IPS DF 4.7 (cell line): ENCODE data around the gene PCDH18.
"Not testable (repeated sequence)": the region's sequence is repeated elsewhere in the genome, so short reads cannot be mapped to it uniquely, and the experiment has no call there.

Source experiments
- DNase-seq: peaks from one replicate; pipeline ENCODE4 v3.0.0-alpha.2; 2013; ENCODE audit warnings: low spot score; ENCODE audit errors: extremely low read depth

Gene PCDH18

DNA sequence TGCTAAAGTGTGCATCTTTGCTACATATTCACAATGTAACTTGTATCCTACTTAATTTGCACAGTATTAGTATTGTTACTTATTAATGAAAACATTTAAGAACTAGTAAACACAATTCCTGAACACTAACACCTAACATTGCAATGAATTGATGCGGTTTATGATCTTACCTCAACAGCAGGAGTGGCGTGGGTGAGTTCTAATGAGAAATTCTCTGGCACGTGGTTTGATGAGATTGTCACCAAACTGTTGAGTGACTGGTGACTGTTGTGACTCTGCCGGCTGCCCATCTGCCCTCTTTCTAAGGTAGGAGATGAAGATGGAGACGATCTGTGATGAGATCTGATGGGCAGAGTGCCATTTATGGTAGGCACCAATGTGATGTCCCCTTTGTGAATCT, 2.9 kb downstream of the PCDH18 start:
- DNase-seq = no peak

DNA sequence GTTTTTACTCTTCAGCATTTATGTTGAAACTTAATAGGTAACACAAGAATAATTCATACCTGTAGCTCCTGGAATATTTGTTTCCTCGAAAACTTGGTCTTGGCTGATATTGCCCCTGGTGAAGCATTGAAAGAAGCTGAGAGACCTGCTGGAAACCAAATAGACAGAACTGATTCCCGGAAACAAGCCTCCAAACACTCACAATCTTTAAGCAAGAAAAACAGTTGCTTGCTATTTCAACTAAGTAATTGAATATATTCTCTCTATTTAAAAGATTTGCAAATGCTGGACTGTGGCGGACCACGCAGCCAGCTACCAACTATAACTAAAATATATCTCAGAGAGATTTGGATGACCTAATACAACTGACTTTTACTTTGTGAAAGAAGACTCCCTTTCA, 3.6 kb downstream of the PCDH18 start:
- DNase-seq = no peak

DNA sequence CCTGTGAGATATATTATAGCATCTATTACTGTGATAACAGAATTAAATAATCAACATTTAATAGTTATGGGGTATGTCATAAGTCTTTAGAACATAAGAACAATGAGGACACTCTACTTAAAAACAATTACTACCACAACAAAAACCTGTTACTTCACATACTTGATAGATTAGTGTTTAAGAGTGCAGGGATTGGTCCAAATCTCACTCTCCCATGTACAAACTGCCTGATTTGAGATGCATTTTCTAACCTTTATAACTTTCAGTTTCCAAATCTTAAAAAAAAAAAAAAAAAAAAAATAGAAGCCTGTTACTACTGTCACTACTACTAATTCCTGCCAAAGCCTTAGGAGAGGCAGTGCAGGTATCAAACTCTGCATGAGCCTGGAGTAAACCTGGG, 5.6 kb downstream of the PCDH18 start:
- no peak for DNase-seq

DNA sequence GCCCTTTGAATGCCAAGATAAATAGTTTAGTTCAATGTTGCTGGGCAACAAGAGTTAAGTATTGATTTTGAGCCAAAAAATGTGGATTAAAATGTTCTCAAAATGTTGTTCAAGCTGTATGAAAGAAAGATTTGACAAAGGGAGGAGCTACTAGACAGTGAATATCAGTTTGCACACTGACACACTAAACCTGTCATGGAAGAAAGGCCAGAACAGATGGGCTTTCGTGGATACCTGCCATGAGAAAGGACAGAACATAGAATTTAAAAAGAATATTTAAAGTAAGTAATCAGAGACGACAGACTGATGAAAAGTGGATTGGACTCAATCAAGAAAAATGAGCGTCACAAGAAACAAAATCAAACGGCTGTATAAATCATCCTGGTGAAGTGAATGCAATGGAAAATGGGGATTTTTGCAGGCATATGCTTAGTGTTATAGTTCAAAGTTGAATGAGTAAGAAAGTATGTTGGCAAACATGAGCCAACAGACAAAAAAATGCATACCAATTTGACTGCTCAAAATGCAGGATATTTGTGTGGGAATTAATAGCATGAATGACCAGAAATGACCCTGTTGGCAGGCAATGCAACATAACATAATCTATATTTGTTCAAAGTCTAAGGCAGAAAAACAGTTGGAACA, 7.4 kb downstream of the PCDH18 start:
- DNase-seq = no peak

DNA sequence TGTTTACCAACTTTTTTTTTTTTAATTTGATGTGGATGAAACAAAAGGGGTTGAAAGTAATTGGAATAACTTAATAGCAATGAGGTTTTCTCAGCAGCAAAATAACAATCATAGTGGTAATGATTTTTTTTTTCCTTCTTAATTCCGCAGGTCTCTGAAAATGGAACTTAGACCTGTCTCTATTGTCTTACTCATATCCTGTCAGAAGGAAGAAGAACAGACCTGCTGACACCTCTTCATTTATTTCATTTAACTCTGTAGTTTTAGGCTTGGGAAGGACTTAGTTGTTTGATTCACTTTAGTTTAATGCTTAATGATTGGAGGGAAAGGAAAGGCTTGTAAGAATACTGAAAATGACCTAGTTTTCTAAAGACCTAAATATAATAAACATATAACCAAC, 9.0 kb downstream of the PCDH18 start:
- no peak for DNase-seq

DNA sequence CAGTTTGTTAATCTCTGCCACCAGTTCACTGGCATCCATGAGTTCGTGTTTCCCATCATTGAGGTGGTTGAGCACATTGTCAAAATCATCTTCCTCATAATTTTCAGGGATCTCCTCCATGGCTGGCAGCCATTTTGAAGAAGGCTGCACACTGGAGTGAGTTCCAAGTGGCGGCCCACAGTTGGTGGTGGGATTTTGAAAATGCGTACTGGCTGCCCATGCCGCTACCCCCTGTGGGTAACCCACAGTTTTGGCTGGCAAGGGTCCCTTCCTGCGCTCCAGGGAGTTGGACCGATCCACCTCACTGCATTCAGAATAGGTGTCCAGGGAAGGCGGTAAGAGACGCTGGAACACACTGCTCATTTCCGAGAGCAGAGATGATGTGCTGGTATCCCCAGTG, 11.2 kb downstream of the PCDH18 start:
- no peak for DNase-seq

DNA sequence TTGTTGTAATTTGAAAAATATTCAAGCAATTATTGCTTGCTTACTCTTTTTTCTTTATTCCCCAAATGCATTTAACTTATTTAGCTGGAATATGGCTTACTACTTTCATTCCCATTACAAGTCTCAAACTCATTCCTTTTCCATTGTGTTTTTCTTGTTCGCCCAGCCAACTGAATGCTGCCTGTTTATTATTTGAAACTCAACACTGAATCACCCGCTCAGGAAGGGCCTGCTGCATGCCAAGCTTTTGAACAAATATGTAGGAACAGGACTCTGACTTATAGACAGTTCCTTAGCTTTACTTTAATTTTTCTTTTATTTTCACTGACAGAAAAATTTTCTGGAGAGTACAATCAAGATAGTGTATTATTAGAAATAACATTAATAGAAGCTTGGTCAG, 12.9 kb downstream of the PCDH18 start:
- no peak for DNase-seq

DNA sequence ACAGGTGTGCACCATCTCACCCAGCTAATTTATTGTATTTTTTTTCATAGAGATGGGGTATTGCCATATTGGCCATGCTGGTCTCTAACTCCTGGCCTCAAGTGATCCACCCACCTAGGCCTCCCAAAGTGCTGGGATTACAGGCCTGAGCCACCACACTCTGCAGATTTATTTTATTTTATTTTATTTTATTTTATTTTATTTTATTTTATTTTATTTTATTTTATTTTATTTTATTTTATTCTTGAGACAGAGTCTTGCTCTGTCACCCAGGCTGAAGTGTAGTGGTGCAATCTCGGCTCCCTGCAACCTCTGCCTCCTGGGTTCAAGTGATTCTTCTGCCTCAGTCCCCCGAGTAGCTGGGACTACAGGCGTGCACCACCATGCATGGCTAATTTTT, 15.0 kb downstream of the PCDH18 start:
- DNase-seq = not testable (repeated sequence)

DNA sequence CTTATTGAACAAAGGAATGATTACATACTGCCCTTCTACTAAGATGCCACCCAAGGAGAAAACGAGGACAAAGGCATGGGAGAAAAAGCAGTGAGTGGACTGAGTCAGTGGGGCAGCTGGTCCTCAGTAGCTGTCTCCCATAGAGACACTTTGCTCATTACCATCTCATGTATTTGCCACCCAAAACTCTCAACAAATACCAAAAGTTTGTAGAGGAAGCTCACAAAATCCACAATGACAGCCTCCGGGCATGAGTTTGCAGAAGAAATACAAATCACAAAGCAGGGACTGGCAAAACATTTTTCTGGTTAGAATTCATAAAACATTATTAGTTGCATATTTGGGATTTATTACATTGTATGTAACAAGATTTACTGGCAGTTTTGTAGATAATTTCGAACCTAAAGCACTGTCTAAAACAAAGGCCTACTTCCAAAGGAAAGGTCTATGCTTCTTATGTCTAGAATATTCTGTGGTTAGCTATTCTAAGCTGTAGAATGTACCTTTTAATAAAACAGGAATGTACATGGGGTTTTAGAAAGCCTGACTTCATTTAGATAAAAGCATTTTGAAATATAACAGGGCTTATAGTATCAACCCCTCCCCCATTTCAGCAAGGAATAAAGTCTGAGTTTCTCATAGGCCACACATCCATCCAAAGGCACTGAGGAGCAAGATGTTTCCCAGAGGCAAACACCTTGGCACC, 17.7 kb downstream of the PCDH18 start:
- no peak for DNase-seq

DNA sequence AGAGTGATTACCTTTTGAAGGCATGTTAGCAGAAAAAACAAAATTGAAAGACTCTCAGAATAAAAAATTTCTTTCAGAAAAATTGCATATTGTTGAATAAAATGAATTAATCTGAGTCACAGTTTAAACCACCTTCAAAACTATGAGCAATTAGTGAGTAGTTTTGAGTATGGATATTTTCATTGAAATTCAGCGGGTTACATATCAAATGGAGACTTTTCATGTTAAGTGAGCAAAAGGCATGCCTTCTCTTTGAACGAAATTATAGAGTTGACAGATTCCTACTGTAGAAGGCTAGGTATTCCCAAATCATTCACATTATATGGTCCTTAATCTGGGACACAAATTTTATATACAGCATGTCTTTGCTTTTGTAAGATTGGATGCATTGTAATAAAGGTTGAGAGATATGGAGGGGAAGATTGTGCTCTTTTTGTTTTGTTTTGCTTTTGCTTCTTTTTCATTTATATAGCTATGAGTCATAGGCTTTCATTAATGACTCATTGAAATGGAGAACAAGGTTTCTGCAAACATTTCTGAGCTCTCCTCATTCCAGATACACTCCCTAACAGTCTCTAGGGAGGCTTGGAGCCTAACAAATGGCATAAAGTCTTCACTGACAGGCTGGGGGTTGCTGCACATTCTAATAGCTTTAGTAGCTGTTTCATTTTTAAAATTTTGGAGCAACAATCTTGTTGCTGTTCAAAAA, 21.6 kb downstream of the PCDH18 start:
- no peak for DNase-seq

DNA sequence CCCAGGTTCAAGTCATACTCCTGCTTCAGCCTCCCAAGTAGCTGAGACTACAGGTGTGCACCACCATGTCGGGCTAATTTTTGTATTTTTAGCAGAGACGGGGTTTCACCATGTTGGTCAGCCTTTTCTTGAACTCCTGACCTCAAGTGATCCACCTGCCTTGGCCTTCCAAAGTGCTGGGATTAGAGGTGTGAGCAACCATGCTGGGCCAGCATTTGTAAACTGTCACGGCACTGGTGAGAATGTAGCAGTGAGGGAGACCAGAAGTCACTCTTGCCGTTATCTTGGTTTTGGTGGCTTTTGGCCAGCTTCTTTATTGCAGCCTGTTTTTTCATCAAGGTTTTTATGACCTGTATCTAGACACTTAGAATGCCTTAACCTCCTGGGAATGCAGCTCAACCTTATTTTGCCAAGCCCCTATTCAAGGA, 22.4 kb downstream of the PCDH18 start:
- DNase-seq = no peak

DNA sequence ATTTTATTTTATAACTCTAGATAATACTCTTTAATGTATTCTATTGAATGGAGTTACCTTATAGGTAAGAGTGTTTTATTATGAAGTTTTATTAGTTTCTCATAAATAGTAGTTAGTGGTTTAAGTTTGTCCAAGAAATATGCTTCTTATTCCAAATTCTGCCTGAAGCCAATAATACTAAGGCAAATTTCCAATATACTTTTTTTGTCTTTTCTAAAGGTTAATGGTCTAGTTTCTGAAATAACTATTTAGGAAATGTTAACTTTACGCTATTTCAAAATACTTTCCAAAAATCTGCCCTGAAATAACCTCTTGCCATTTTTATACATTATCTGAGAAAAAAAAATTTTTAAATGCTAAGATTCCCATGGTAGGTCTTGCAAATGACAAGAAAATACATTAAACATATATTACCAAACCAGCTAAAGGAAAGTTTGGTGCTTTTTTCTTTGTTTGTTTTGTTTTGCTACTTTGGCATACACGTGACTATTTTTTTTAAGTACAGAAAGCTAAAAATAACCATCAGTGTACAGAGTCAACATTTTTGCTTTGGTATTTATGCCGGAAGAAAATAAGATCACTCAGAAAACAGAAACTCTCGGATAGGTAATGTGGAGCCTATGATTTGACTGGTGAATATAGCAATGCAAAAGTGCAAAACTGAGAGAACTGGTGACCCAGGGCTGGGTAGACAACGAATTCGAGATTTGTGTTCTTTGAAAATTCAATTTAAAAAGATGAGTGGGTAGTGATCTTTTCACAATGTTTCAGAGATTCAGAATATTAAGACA, 29.8 kb downstream of the PCDH18 start:
- DNase-seq = no peak

DNA sequence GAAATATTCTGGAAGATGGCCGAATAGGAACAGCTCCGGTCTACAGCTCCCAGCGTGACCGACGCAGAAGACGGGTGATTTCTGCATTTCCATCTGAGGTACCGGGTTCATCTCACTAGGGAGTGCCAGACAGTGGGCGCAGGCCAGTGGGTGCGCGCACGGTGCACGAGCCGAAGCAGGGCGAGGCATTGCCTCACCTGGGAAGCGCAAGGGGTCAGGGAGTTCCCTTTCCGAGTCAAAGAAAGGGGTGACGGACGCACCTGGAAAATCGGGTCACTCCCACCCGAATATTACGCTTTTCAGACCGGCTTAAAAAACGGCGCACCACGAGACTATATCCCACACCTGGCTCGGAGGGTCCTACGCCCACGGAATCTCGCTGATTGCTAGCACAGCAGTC, 36.0 kb downstream of the PCDH18 start:
- not testable (repeated sequence) for DNase-seq

DNA sequence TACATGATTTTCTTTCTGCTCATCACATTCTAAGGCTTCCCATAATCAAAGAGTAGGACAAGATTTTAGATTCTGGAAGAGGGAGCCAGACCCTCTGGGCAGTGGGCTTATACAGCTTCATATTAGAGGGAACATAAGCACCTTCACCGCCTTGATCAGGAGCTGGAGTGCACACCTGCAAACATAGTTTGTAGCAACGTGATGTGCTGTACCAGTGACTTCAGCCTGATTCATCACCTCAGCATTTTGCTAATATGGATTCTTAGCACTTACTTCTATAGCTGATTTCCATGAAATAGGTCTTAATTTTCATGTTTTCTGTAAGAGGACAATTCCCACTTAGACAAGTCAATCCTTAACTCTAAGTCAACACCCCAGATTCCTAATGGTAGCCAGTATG, 36.7 kb downstream of the PCDH18 start:
- no peak for DNase-seq

DNA sequence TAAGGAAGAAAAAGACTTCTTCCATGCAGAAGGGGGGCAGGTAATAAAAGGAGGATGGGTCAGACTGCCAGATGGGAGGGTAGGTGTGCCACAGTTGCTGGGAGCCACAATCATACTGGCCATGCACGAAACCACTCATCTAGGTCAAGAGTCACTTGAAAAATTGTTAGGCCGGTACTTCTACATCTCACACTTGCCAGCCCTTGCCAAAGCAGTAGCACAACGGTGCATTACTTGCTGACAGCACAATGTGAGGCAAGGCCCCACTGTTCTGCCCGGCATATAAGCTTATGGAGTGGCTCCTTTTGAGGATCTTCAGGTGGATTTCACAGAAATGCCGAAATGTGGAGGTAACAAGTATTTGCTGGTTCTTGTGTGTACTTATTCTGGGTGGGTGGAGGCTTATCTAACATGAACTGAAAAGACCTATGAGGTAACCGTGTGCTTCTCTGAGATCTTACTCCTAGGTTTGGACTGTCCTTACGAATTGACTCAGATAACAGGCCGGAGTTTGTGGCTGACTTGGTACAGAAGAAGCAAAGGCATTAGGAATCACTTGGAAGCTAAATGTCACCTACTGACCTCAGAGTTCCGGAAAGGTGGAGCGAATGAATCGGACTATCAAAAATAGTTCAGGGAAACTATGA, 48.9 kb downstream of the PCDH18 start:
- DNase-seq = not testable (repeated sequence)

DNA sequence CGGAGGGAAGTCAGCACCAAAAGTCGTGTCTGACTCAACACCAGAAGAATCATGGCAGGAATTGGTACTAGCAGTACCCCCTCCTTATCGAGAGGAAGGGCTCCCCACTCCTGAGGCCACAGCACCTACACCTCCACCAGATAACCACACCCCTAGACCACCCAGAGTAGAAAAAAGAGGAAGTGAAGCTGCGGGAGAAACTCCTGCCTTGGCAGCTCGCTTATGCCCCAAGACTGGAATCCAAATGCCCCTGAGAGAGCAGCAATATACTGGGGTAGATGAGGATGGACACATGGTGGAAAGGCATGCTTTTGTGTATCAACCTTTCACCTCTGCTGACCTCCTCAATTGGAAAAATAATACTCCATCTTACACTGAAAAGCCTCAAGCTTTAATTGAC, 52.6 kb downstream of the PCDH18 start:
- not testable (repeated sequence) for DNase-seq

DNA sequence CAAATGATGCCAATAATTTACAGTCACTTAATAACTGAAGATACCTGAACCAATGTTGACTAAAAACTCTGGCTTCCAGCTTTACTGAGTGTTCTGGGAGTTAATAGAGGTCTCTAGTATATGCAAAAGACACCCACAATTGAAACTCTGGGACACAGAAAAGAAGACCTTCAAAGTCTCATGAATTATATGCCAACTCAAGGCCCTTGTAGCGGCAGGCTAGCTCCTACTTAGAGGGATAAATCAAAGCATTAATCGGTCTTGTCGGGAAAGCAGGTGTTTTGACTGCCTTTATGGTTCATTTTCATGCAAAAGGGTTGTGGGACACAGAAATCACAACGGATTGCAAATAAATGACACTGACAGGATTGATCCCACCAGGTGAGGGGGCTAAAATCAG, 55.9 kb downstream of the PCDH18 start:
- no peak for DNase-seq

DNA sequence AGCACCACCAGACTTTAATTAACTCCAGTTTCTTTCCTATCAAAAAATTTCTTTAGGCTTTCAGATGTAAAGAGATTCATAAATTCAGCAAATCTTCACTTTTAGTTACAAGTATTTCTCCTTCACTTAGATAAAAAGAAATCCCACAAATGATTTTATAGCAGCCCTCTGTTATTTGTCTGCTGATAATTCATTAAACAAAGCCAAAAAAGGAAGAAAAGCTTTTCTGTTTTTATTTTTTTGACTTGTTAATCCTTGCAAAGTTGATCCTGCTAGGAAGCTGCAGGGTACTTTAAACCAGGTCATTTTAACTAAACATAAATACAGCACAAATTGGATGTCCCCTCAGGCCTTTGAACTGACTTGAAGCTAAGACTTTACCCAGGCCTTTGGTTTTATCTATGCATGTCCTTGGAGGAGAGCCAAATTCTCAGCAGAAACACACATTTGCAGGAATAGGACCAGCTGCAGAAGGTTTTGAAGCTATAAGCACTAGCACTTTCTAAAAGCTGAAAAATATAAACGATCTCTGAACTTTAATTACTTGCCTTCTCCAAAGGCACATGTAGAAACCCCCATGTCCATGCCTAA, 57.5 kb downstream of the PCDH18 start:
- no peak for DNase-seq

DNA sequence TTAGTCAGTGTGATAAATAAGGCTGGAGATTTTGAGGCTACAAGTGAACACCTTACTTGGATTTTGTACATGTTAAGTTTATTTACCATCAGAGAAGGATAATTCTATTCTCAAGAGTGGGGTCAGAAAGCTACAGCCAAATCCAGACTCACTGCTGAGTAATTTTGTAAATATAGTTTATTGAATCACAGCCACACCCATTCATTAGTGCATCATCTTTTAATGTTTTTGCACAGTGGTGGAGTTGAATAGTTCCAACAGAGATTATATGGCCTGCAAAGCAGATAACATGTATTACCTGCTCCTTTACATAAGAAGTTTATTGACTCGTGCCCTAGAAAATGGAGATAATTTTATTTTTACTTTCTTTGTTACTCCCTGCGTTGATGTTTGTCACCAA, 60.4 kb downstream of the PCDH18 start:
- DNase-seq = no peak

DNA sequence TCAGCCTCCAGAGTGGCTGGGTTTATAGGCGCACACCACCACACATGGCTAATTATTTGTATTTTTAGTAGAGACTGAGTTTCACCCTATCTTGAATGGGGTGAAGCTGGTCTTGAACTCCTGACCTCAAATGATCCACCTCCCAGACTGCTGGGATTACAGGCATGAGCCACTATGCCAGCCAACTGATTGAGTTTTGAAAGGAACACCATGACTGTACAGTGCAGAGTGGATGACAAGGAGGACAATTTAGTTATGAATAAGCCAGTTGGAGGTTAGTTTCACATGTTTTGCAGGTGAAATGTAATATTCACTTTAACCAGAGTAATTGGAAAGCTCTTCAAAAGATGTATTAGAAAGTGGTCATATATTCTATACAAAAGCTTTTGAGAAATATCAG, 60.8 kb downstream of the PCDH18 start:
- DNase-seq = no peak

DNA sequence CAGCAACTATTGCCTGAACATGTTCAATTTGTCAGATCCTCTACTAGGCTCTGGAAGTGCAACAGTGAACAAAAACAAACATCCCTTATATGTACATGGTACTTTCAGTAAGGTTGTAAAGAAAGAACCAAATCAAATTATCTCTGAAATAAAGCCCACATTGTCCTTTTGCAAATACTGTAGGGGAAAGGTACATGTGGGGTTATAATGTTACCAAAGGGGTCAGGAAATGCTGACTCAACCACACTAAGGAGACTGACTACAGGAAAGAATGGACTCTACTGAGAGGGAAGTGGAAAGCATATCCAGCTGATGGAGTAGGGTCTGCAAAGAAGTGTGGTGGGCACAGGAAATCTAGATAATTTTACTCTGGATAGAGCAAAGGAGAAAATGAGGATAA, 61.5 kb downstream of the PCDH18 start:
- no peak for DNase-seq
